Cardiac septum (tissue), 1 donor: Measurements from ENCODE around the gene ZFAND6. TPM values are rescaled to one million over a fixed set of nuclear protein-coding genes. Genes with fewer than 3 reads are reported as not detected.
A peak's percentile ranks its signal among the peaks of the same experiment; 100 is the strongest.

Source experiments
- DNase-seq: peaks from one replicate; pipeline ENCODE4 v3.0.0-alpha.2; 2020; ENCODE audit warnings: low spot score
- intact Hi-C: fragments of 100-400 bp; cut with DNase I; formaldehyde crosslinking; loops from one replicate; pipeline ENCODE4 v1.14.0; 2022
- total RNA-seq: library from RNA; stranded (reverse); fragmentation: NEBNext Ultra II Directional; extraction: Animal tissue kit (Norgen Biotek cat#: 25700); gene quantifications from one replicate; pipeline ENCODE4 v1.2.1, GENCODE V29; 2021
- donor health status: DM: no; HTN: no; CAD: no.

Gene ZFAND6
- total RNA-seq, 1 donor from 2014 or later: 64.8 TPM

DNA sequence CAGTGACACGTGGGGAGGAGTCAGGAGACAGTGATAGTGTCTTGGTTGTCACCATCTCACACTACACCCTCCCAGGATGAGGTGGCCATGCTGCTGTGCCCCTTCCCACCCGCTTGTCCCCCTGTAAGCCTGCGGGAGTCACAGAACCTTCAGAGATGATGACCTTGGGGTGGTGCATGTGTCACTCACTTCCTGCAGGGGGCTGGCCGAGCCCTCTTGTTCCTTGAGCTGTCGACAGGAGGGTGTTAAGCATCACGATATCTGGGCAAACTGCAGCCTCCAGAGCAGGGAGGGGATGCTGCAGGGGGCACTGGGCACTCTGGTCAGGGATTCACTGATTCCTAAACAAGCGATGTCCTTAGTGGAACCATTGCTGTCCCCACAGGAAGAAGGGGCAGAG lies 121.0 kb downstream of the ZFAND6 start:
- DNase-seq: no peak
- intact Hi-C loops: no loop called here

DNA sequence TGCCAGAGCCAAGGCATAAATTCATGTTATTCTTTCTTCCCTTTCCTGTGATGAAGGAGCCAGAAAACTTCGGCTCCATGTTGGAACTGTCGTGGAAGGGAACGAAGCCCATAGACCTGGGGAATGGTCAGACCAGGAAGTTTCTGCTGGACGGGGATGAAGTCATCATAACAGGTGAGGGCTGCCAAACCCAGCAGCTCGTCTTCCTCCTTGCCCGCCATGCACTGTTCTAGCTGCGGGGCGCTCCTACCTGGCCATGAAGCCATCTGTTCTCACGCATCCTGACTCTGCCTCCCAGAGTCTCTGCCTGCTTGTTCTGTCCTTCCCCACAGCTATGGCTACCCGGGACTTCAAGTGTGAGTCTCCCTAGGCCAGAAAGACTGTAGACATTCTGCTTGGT lies 121.5 kb downstream of the ZFAND6 start:
- intact Hi-C loops: no loop called here

DNA sequence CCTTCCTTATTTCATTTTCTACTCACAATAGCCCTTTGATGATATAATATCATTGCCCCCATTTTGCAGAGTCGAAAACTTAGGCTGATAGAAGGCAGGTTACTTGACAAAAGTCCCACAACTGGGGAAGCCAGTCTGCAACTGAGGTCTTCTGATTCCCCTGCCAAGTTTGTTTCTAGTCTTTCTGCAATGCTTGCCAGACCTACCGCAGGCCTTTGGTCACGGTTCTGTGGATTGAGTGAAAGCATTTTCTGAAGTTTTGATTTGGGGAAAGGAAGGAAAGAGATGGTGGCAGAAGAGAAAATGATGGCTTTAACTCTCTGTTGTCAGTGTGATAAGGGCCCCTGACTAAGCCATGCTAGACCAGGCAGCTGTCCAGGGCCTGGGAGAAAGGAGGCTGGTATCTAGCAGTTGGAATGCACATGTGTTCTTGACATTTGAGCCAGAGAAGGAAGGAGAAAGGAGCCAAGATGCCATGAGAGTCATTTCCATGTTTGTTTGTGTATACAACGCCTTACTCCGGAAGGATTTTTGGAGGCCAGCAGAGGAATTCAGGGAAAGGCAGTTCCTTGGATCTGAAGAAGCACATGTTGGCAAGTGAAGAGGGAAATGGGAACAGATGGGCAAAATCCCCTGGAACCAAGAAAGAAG lies 123.3 kb downstream of the ZFAND6 start:
- peak; percentile 72 for DNase-seq
- intact Hi-C loops: no loop called here

More for the DNA sequence above, 121.5 kb downstream of the ZFAND6 start:
- no peak for DNase-seq

DNA sequence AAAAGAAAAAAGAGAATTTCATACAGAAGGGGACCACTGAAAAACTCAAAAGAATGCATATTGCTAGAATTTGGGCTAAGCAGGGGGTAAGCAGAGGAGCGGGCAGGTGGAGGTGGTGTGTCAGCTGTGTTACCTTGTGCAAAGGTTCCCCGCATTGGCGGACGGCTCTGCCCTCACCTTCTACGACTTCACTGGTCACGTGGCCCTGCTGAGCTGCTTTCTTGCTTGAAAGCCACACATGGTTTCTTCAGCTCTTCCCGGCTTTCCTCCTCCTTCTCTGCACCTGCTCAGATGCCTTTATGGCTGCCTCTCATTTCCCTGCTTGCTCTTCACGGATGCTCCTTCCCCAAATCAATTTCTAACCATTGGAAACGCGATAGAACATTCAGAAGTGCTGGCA lies 123.8 kb downstream of the ZFAND6 start:
- intact Hi-C loops: no loop called here
- peak; percentile 33 for DNase-seq

DNA sequence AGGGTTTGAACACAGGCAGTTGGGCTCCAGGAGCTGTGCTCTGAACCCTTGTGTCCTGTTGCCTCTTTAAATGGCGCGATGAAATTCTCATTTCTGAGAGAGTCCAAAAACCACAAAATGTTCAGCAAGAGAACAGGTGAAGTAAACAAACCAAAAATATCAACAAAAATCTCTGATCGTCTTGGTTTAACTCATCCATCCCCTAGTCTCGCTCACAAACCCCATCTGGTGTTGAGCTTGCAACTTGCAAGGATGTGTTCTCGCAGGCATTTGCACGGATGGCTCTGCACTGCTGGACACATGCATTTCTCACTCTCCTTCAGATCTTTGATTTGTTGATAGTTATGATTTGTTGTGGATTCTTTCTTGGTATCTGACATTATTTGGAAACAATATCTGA lies 124.4 kb downstream of the ZFAND6 start:
- intact Hi-C loops: no loop called here
- DNase-seq: peak; percentile 33

DNA sequence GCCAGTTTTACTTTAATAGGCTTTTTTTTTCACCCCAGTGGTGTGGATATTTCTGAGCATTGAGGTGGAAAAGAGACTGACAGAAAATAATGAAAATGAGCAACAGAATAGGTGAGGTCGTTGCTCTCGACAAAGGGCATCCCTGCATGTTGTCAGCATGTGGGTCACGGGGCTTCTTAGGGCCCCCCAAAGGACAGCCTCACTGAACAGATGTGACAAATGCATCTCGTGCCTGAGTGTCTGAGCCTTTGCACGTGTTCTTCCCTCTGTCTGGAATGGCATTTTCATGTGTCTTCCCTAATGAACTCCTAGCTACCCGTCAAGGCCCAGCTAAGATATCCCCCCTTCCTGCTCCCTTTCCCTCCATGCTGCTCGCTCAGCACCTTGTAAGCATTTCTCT lies 125.1 kb downstream of the ZFAND6 start:
- peak; percentile 43 for DNase-seq
- intact Hi-C loops: no loop called here

DNA sequence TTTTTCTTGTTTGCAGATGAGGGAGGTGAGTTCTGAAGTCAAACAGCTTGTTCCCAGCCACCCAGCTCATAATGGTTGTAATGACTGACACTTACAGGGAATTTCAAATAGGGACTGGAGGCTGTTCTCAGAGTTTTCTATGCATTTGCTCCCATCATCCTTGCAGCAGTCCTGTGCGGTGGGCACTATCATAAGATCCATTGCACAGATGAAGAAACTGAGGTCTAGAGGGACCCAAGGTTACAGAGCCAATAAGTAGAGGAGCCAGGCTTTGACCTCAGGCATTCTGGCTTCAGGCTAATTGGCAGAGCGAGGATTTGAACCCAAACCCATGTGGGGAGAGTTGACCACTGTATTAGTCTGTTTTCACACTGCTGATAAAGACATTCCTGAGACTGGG lies 125.7 kb downstream of the ZFAND6 start:
- intact Hi-C loops: no loop called here
- DNase-seq: peak; percentile 15

DNA sequence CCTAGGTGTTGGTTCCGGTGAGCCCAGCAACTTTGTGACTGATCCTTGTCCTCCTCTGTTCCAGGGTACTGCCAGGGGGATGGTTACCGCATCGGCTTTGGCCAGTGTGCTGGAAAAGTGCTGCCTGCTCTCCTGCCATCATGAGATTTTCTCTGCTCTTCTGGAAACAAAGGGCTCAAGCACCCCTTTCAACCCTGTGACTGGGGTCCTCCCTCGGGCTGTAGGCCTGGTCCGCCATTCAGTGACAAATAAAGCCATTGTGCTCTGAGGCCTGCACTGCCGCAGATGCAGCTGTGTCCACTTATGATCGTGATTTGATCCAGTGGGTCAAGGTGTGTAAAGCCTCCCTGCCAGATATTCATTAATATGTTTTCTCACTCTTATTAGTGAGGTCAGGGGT lies 126.6 kb downstream of the ZFAND6 start:
- intact Hi-C loops: no loop called here
- DNase-seq: no peak

DNA sequence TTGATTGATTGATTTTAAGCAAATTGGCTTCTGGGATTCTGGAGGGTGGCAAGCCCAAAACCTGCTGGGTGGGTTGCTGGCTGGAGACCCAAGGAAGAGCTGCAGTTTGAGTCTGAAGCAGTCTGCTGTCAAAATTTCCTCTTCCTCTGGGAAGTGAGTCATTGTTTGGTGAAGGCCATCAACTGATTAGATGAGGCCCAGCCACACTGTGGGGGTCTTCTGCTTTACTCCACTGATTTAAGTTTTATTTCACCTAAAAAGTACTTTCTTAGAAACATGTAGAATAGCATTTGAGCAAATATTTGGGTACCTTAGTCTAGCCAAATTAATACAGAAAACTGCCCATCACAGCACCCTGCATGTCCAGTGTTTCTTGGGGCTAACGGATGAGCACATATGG lies 127.1 kb downstream of the ZFAND6 start:
- intact Hi-C loops: no loop called here
- DNase-seq: no peak

Other genes with a start within 250 kb of the ZFAND6 start
- gene MTHFS, start 162.7 kb upstream of the ZFAND6 start, total RNA-seq: 16.7 TPM
- 1.1 TPM for gene BCL2A1, start 88.5 kb upstream of the ZFAND6 start, total RNA-seq
- gene FAH, start 93.3 kb downstream of the ZFAND6 start, total RNA-seq: 25.2 TPM
- gene CTXND1, start 192.5 kb downstream of the ZFAND6 start, total RNA-seq: 5.6 TPM